ENCODE data around the gene RYR1.

- TF ChIP-seq CTCF (IDR thresholded peaks at IDR 0.05; ENCODE audit: poor library complexity) (no peak), EZH2 (IDR thresholded peaks at IDR 0.05; ENCODE audit: borderline replicate concordance) (no peak), EZH2phosphoT487 (IDR thresholded peaks at IDR 0.05; ENCODE audit: low read depth, severe bottlenecking, unreplicated experiment) (no peak)
These were observed 35.7 kb downstream of the RYR1 start for GRCh38 chr19:38469151-38469550.

All from hepatocyte (in vitro differentiated cells).